Stimulated activated naive CD8-positive, alpha-beta T cell treated with anti-CD3 and anti-CD28 coated beads, Interleukin-15, Interleukin-2, amounts not matched to agents 100 U/mL and 50 U/mL, for 24 hours (primary cell): ENCODE results near the gene OTOG.

Source experiments
- ATAC-seq: fragments of 150-1000 bp; cut with Tn5 transposase; one replicate; pipeline ENCODE4 v1.10.0; 2021
- DNase-seq: peaks from one replicate; pipeline ENCODE4 v3.0.0; 2021

The OTOG gene

GRCh38 chr11:17519061-17519885 lies 27.8 kb upstream of the OTOG start:
- no peak for ATAC-seq

DNA sequence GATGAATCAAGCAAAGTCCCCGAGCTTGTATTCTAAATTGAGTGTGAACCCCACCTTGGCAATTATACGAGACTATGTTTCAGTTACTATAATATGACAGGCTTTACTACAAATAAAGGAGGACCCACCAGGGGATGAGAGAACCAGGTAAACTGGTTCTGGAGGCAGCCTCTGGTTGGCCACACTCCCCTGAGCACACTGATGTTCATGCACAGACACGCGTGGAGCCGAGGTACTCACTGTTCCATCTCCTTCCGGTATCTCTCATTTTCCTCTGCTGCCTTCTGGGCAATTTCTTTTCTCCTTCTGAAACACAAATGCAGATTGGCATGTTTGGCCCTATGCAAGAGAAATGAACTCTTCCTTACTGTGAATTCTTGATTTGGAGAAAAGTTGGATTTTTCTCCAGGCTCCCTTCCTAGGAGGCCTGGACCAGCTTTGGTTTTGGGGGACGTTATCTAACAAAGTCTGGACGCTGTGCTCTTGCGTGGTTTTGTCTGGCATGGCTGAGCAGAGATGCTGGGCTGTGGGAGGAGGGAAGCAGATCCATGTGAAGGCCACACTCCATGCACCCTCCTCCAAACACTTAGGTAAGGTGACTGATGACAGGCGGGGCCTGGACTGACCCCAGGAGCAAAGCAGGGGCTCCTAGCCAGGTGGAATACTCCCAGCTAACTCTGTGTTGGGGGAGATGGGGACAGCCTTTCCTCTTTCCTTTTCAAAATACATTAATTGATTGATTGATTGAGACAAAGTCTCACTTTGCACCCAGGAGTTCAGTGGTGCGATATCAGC lies 25.8 kb upstream of the OTOG start:
- no peak for DNase-seq
- no peak for ATAC-seq

More at GRCh38 chr11:17519061-17519885, 27.8 kb upstream of the OTOG start:
- DNase-seq, result no peak

DNA sequence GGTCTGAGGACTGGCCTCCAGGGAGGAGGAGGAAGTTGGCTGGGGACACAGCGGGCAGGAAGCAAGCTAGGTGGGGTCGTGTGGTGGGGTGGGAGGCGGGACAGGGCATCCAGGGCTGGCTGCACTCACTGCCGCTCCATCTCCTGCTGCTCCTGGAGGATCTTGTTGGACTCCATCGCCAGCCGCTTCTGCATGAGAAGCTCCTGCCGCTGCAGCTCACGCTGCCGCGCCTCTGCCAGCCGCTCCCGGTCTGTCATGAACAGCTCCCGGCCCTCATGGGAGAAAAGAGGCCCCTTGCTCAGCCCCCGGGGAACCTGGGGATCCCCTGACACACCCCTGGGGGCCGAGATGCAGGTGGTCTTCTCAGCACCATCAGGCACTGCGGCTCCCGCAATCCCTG lies 24.4 kb upstream of the OTOG start:
- ATAC-seq (no peak), DNase-seq (no peak)

GRCh38 chr11:17524221-17524620 lies 22.8 kb upstream of the OTOG start:
- ATAC-seq, result no peak
- no peak for DNase-seq

GRCh38 chr11:17525570-17525969 lies 21.5 kb upstream of the OTOG start:
- no peak for DNase-seq
- no peak for ATAC-seq

- ATAC-seq (no peak), DNase-seq (no peak)
Observed at GRCh38 chr11:17526326-17526725, 20.7 kb upstream of the OTOG start.

DNA sequence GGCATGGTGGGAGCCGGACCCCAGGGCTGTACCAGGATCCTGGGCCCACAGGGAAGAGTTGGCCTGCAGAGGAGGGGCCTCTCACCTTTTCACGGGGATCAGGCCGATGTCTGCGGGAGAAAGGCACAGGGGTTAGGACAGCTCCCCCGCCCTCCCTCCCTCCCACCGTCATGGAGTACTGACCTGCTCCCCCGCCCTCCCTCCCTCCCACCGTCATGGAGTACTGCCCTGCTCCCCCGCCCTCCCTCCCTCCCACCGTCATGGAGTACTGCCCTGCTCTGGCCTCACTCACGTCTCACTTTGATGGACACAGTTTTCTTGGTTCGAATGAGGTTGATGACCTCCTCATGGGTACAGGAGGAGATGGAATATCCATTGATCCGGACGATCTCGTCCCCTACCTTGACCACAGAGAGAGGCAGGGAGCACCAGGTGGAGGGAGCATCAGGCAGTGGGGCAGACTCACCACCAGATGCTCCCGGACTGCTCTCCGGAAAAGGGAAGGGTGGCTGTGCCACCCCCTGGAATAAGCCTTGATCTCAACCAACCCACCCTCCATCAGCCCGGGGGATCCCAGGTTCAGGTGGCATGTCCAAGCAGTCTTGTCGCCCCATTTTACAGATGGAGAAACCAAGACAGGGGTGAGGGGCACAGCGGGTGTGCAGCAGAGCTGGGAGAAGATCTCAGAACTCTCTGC lies 20.0 kb upstream of the OTOG start:
- no peak for DNase-seq
- ATAC-seq, result no peak

GRCh38 chr11:17527628-17527995 lies 19.4 kb upstream of the OTOG start:
- DNase-seq (no peak), ATAC-seq (no peak)

DNA sequence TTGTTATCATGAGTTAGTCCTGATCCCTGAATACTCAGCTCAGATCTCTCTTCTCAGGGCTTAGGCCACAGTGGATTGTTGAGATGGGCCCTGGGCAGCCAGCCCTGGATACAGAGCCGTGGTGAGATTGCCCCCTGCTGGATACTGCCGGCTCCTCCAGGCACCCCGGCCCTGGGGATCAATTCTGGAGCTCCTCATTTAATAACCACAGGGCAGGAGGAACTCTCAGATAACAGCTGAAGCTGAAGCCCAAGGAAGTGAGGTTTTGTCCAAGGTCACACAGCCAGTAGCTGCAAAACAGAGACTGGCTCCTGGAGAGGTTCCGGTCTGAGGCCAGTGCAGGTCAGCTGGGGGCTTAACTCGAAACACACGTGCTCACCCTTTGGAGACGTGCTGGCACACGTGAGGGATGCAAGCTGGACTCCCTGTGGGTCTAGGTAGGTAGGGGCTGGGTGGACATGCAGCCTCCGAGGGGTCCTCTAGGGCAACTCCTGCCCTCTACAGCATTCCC lies 18.8 kb upstream of the OTOG start:
- ATAC-seq (peak; percentile 65), DNase-seq (peak; percentile 67)

DNA sequence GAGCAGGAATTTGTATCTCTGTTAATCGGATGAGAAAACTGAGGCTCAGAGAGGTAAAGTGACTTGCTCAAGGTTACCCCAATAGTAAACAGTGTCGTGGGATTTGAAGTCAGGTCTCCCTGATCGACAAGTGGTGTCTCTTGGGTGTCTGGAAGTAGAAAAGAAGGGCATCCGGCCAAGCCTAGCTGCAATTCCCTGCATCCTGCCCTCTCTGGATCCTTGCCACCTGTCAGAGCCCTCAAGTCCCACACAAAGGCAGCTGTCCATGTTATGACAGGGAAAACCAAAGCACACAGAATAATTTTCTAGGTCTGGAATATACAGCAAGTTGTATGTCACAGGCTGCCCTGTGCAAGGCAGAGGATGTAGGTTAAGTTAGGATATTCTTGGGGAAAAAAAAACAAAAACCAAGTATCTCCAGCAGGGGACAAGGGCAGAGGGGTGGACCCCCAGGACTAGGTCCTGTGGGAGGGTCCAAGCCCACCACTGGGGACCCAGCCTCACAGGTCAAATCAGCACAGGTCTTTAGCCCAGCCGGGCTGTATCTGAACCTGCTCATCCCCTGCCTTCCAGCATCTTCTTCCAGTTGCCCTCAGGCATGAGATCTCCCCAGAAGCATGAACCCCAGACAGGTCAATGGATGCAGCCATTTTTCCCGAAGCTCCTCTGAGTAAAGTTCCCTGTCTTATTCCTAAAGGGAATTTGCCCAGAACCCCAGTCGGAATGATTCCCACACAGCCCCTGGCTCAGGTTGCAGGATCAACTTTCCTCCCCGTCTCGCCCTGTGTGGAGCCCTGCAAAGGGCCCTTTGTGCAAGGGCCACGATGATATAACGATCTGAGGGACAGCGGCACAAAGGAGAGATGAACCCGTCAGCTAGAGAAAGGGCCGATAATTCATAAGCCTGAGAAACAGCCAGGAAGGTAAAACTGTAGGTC lies 17.9 kb upstream of the OTOG start:
- no peak for ATAC-seq

GRCh38 chr11:17529844-17530185 lies 17.2 kb upstream of the OTOG start:
- DNase-seq (no peak), ATAC-seq (no peak)

More for the DNA sequence above, 17.9 kb upstream of the OTOG start:
- DNase-seq, result no peak

- no peak for DNase-seq
- ATAC-seq, result no peak
Observed at GRCh38 chr11:17531071-17531600, 15.9 kb upstream of the OTOG start.

DNA sequence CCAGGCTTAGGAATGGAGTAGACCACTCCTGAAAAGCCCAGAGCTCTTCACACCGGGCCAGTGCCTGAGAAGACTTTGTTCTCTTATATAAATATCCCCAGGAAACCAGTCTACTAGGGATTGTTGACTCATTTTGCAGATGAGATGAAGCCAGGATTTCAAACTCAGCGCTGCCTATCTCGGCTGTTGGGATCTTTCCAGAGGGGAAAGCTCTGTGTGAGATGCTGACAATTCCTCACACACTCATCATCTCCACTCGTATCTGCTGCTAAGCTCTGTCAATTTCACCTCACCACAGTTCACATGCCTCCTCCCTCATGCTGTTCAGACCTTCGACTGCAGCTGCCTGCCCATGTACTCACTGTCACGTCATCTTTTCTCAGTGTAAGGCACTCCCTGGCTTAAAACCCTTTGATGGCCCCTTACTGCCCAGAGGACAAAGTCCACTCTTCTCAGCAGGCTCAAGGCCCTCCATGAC lies 15.4 kb upstream of the OTOG start:
- ATAC-seq (no peak), DNase-seq (no peak)

DNA sequence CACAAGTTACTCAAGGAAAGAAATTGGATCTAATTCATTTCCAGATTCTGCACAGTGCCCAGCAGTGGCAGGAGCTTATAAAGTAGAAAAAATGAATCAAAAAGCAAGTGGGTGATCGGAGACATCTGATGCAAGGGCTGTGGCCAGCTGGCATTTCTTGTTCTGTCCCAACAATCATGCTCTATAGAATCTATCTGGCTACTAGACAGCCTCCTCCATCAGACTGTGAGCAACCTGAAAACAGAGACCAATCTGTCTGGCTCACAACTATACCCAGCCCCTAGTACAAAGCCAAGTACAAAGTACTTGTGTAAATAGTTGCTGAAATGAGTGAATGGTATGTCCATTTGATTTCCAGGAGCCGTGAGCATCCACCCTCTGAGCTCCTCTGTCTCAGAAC lies 14.3 kb upstream of the OTOG start:
- DNase-seq, result no peak
- ATAC-seq, result no peak

DNA sequence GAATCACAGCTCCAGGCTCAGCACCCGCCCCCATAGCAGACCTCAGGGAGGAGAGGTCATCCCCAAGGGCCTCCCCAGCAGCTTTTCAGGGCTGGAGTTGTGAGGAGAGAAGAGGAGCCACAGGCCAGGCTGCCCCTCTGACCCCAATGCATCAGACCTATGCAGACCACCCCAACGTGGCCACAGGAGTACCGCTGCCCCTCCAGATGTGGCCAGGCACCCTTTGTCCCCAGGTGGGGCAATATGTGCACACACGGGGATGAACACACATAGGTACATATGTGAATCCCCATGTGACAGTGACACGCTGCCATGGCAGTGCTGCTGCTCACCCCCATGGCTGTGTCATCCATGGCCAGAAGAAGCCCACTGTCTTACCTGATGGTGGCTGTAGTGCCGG lies 13.7 kb upstream of the OTOG start:
- DNase-seq (no peak), ATAC-seq (no peak)

DNA sequence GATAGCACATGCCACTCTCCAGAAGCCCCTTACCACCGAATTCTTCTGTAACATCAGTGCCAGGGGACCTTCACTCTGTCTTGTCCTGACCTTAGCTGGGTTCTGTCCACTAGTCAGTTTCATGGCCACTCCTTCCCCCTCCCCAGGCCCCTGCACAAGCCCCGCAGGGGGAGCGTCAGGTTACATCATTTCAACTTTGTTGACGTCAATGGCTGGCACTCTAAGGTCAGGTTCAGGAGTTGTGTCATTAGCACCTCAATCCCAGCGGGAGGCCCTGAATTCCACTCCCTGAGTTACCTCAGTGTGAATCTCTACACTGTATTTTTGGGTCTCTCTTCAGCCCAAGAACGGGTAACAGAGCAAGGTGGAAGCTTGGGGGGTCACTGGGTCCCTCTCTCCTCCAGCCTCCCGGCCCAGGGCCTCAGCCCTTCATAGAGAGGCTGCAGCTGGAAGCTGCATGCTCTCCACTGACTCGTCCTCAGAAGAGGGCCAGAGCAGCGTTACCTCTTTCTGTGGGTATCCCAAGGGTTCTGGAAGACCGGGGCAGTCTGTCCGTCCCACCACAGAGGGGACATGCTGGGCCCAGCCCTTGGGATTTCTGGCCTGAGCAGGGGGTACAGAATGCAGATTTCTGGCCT lies 13.2 kb upstream of the OTOG start:
- no peak for ATAC-seq
- no peak for DNase-seq

- ATAC-seq (no peak), DNase-seq (no peak)
Observed at GRCh38 chr11:17535488-17535887, 11.6 kb upstream of the OTOG start.

- no peak for DNase-seq
- no peak for ATAC-seq
Observed at GRCh38 chr11:17537261-17537660, 9.8 kb upstream of the OTOG start.

- DNase-seq (no peak), ATAC-seq (no peak)
Observed at GRCh38 chr11:17538054-17538453, 9.0 kb upstream of the OTOG start.

- ATAC-seq (no peak), DNase-seq (no peak)
Observed at GRCh38 chr11:17538731-17539130, 8.3 kb upstream of the OTOG start.

DNA sequence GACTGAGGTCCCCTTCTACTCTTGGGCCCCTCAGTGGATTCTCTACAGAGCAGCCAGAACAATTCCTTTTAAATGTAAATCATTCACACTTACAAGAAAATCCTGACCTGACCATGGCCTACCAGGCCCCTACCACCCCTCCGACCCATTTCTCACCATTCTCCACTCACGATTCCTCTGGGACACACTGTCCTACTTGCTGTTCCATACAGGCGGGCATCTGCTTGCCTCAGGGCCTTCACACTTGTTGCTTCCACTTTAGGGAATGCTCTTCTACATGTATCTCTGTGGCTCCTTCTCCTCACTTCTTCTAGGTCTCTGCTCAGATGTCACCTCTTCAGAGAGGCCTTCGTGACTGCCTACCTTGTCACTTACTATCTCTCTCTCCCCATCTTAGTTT lies 6.3 kb upstream of the OTOG start:
- DNase-seq (no peak), ATAC-seq (no peak)
